NK-92 (cell line): ENCODE measurements around the gene UBLCP1.

Experiments
- DNase-seq: peaks from one replicate; lab custom pipeline; 2025; ENCODE audit not compliant: unreplicated experiment; lab: John Stamatoyannopoulos, UW

UBLCP1 gene

GRCh38 chr5:159310511-159310910 is 47.4 kb downstream of the UBLCP1 start:
- no peak for DNase-seq

- DNase-seq = no peak
Observed at GRCh38 chr5:159311063-159311462, 48.0 kb downstream of the UBLCP1 start.

DNA sequence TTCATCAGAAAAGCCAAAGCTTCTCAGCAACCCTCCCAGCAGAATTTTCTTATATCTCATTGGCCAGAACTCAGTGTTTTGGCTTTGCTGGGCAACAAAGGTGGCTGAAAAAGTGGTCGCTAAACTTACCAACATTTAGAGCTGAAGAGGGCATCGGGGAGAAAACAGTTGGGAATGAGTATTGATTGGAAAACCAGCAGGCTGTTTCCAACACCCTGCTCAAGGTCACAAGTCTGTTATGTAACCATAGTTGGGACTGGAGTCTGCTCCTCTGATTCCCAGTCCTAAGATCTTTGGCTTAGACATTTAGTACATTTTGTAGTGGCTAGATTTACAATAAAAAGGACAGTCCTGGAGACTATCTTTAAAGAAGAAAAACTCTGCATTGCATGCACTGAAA is 50.1 kb downstream of the UBLCP1 start:
- DNase-seq = no peak

GRCh38 chr5:159316519-159317383 is 53.7 kb downstream of the UBLCP1 start:
- no peak for DNase-seq

GRCh38 chr5:159317849-159318248 is 54.8 kb downstream of the UBLCP1 start:
- DNase-seq = no peak

GRCh38 chr5:159318448-159318847 is 55.4 kb downstream of the UBLCP1 start:
- DNase-seq = no peak

DNA sequence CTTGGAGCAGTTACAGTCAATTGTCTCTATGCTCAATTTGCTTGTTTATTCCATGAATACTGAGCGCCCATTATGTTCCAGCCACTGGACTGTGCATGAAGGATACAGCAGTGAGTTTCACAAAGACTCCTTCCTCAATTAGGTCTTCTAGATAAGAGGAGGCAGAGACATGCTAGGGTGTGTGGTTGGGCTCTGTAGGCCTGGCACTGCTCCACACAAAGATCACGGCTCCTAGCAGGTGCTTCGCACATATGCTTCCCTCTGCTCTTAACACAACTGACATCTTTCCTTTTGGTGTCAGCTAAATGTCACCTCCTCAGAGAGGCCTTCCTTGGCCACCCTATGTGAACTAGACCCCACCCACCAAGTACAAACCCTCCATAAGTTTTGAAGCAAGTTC is 56.3 kb downstream of the UBLCP1 start:
- no peak for DNase-seq

GRCh38 chr5:159319832-159320231 is 56.7 kb downstream of the UBLCP1 start:
- DNase-seq = no peak

DNA sequence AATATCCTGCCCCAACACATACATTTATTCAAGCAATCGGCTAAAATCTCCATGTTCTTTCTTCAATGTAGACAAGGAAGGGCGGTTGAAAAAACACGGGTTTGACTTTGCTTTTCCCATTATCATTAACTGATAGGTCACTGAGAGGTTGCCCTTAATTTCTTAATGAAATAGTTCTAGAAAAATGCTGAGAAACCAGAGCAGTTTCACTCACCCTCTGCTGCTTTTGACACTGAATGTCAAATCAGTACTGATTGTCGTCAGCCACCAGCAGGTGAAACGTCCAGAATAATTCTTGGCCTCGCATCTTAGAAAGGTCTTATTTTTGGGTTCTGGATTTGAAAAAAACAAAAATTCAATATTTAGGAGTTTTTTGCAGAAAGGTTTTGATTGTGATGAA is 59.1 kb downstream of the UBLCP1 start:
- DNase-seq = no peak

DNA sequence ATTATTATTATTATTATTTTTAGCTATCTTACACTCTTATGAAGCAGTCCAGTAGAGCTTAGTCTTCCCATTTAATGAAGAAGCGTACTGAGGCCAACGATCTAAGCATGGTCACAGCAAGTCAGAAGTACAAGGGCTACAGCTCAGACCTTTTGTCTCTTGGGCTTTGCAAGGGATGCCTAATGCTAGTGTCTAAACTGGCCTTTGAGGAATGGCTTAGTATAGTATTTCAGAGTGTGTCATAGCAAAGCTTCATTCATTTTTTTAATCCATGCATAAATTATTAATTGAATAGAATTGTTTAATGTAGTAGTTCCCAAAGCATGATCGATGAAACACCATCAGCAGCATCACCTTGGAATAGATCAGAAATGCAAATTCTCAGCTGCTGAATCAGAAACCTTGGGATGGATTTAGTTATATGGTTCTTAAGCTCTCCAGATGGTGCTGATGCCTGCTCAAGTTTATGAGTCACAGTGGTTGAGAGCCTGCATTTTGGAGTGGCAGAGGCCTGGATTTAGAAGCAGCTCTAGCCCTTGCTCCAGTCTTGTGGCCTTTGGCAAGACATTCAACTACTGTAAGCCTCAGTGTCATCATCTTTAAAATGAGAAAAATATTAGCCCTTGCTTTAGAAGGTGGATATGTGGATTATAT is 61.1 kb downstream of the UBLCP1 start:
- no peak for DNase-seq

- no peak for DNase-seq
Observed at GRCh38 chr5:159324986-159325385, 61.9 kb downstream of the UBLCP1 start.

DNA sequence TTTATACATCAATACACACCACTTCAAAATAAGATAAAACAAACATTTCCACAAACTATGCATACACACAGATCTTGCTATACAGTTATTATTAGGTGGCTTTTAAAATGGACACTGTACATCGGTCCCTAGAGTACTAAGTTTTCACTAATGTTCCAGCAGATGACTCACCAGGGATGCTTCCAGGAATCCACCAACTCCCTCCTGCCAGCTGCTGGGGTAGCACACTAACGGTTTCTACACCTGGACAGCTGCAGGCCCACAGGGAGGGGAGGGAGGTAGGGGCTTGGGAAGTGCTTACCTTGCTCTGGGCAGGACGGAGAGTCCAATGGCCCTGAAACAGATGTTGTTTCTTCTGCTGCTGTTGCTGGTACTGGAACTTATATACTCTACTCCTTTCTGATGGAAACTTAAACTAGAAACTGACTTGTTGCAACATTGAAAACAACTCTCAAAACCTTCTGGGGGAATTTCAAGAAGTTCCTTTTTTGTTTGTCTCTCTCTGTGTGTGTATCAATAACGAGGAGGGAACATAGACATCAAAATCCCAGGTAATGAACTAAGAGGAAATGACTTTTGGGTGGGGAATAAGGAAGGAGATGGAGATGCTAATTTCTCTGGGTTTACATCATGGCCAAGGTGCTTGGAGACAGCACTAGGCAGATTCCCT is 67.2 kb downstream of the UBLCP1 start, which contains the start of gene IL12B:
IL12B (minus strand) TSS at position 357 of the 670 bp plus-strand sequence. CDS start 3,705 bp downstream, outside the sequence.
- no peak for DNase-seq

DNA sequence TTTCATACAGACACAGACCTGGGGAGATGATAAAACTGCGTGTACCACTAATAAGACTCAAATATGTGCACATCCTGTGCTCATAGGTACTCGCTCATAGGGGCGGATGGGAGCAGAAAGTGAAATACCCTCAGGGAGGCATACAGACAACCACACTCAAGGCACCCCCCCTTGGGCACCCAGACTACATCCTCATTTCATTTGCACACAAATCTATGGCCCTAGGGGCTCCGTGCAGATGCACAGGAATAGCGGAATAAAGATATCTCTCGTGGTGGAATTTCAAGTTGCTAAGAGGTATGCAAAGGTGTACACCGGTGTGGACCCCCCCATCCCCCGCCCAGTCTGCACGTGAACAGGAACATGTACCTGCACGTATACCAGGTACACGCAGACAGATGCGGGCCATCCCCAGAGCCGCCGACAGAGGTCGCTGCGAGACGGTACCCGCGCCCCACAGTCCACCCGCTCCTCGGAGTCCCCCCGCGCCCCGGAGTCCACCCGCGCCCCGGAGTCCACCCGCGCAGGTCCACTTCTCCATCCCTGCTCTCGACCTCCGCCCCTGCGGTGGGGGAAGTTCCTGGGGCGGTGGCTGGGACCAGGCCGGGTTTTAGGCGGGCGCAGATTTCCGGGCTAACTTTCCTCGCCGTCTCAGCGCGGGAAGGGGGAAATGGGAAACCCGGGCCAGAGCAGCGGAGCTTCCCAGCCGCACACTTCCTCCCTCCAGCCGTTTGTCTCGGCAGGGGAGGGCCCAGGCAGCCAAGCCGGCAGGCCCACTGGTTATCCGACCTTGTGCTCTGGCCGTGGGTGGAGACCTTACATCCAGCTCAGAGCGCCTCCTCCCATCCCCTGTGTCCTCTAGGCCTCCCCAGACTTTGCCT is 68.2 kb downstream of the UBLCP1 start:
- no peak for DNase-seq

DNA sequence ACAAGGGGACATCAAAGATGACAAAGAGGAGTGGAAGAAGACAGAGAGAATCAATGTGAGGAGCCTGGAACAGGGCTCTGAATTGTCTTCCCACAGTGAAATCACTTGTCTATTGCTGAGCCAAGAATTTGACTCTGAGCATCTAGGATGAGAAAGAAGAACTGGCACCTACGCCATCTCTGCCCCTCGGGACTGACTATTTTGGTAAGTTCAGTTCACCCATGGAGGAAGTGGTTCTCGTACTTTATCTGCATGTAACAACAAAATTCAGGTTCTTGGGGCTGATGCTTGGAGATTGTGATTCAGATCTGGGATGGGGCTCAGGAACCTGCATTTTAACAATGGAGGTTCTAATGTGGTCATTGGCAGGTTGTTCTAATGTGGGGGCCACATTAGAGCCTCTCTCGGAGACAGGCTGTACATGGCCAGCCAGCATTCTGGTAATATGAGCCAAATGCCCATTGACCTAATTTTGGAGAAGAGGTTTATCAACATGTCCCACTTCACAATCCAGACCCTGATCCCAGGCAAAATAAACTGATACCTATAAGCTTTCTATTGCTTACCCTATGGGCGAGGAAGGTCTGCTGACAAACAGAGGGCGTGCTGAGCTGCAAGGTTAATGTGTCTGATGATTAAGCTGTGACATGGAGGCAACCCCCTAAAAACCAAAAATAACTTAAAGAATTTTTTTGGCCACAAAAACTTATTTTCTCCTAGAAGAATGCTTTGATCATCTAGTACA is 69.9 kb downstream of the UBLCP1 start:
- DNase-seq = no peak

DNA sequence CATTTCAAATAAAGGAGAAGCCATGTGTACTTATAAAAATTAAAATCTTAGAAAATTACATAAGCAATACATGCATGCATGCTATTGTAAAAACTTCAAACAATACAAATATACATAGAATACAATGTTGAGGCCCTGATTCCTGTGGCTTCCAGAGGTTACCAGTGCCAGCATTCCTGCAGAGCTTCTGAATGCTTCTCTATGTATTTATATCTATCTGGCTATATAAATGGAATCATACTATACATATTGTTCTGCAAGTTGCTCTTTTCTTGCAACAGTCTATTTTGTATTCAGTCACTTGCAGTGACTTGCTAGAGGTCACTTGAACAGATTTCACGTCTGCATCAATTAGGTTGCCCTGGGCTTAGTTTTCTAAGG is 70.4 kb downstream of the UBLCP1 start:
- DNase-seq = no peak
